Lower lobe of right lung (tissue), 2 donors: ENCODE data around the gene HBEGF. TPM values are rescaled to one million over a fixed set of nuclear protein-coding genes. Genes with fewer than 3 reads are reported as not detected.

ENCODE experiments used
- ATAC-seq, 2 donors: fragments of 200-7000 bp; cut with Tn5 transposase; one replicate each; pipeline ENCODE4 v1.9.1; 2020 to 2022; ENCODE audit warnings: mild to moderate bottlenecking in 2 of 2, moderate library complexity in 2 of 2
- DNase-seq: peaks from one replicate; pipeline ENCODE4 v3.0.0-alpha.2; 2020
- H3K27ac ChIP-seq: fragments of 200-600 bp; one replicate; pipeline ENCODE4 v1.8.0; 2022
- H3K27me3 ChIP-seq: fragments of 200-600 bp; one replicate; pipeline ENCODE4 v1.8.0; 2022; ENCODE audit warnings: low read depth
- H3K36me3 ChIP-seq: fragments of 200-600 bp; one replicate; pipeline ENCODE4 v1.8.0; 2022; ENCODE audit warnings: mild to moderate bottlenecking
- H3K4me1 ChIP-seq: fragments of 200-600 bp; one replicate; pipeline ENCODE4 v1.8.0; 2022
- H3K4me3 ChIP-seq: fragments of 200-600 bp; one replicate; pipeline ENCODE4 v1.8.0; 2022; ENCODE audit warnings: mild to moderate bottlenecking
- H3K9me3 ChIP-seq: fragments of 200-600 bp; one replicate; pipeline ENCODE4 v1.8.0; 2022
- intact Hi-C: fragments of 100-400 bp; cut with DNase I; formaldehyde crosslinking; loops from one replicate; pipeline ENCODE4 v1.11.0; 2022
- total RNA-seq: library from RNA; stranded (reverse); fragmentation: NEBNext Ultra II Directional; extraction: Animal tissue kit (Norgen Biotek cat#: 25700); gene quantifications from one replicate; pipeline ENCODE4 v1.2.1, GENCODE V29; 2021
- TF ChIP-seq, protein P1 (sequence below): fragments of 200-600 bp; IDR thresholded peaks from one replicate; pipeline ENCODE4 v1.8.0; 2022; ENCODE audit warnings: antibody characterized with exemption, mild to moderate bottlenecking
- donor health status: DM: no; HTN: yes; CAD: no; lungs with severe emphysema.

The HBEGF gene
- total RNA-seq, 1 donor from 2014 or later, result 43.2 TPM

DNA sequence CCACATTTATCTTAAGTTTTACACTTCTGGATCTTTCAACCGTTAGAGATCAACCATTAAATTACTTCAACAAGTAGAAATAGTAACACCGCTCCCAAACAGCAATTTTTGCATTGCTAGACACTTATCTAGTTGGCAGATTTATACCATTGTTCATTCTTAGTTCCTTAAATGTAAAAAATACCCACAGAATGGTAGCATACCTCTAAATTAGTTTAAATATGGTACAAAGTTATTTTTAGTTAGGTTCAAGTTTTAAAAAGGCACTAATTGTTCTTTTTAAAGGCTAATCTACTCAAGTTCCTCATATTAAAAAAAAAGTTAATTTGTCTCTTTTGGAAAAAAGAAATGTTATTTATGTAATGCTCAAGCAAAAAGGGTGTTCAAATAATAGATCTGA, 51.6 kb downstream of the HBEGF start:
- Histone ChIP-seq H3K4me1 (peaks cover 67% of the 10 kb centered on the region), H3K27me3 (no peaks in the 10 kb centered on the region), H3K9me3 (no peaks in the 10 kb centered on the region), H3K27ac (peak overlapping the region; percentile 29), H3K36me3 (peaks cover 11% of the 10 kb centered on the region), H3K4me3 (no peak overlapping the region)
- TF ChIP-seq, protein P1, sequence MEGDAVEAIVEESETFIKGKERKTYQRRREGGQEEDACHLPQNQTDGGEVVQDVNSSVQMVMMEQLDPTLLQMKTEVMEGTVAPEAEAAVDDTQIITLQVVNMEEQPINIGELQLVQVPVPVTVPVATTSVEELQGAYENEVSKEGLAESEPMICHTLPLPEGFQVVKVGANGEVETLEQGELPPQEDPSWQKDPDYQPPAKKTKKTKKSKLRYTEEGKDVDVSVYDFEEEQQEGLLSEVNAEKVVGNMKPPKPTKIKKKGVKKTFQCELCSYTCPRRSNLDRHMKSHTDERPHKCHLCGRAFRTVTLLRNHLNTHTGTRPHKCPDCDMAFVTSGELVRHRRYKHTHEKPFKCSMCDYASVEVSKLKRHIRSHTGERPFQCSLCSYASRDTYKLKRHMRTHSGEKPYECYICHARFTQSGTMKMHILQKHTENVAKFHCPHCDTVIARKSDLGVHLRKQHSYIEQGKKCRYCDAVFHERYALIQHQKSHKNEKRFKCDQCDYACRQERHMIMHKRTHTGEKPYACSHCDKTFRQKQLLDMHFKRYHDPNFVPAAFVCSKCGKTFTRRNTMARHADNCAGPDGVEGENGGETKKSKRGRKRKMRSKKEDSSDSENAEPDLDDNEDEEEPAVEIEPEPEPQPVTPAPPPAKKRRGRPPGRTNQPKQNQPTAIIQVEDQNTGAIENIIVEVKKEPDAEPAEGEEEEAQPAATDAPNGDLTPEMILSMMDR, result no peak
- no peak for DNase-seq
- ATAC-seq, result no peak
- intact Hi-C loops, result no loop called here

DNA sequence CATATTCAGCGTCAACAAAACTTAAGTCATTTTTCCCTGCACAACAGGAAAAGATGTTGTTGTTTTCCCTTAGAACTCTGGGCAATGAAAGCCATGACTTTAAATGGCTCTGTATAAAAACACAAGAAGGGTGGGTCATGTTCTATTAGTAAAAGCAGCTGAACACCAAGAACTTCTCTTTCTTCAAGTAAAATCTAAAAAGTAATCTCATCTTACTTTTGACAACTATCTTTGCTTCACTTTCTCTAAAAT, 52.6 kb downstream of the HBEGF start:
- peaks cover 3% of the 10 kb centered on the region for H3K36me3 ChIP-seq
- H3K4me1 ChIP-seq, result peaks cover 59% of the 10 kb centered on the region
- H3K9me3 ChIP-seq, result no peaks in the 10 kb centered on the region
- no peak overlapping the region for H3K4me3 ChIP-seq
- H3K27me3 ChIP-seq, result no peaks in the 10 kb centered on the region
- peak overlapping the region; percentile 19 for H3K27ac ChIP-seq
- ATAC-seq, result no peak
- TF ChIP-seq, protein P1, result no peak
- no peak for DNase-seq
- intact Hi-C loops, result no loop called here

DNA sequence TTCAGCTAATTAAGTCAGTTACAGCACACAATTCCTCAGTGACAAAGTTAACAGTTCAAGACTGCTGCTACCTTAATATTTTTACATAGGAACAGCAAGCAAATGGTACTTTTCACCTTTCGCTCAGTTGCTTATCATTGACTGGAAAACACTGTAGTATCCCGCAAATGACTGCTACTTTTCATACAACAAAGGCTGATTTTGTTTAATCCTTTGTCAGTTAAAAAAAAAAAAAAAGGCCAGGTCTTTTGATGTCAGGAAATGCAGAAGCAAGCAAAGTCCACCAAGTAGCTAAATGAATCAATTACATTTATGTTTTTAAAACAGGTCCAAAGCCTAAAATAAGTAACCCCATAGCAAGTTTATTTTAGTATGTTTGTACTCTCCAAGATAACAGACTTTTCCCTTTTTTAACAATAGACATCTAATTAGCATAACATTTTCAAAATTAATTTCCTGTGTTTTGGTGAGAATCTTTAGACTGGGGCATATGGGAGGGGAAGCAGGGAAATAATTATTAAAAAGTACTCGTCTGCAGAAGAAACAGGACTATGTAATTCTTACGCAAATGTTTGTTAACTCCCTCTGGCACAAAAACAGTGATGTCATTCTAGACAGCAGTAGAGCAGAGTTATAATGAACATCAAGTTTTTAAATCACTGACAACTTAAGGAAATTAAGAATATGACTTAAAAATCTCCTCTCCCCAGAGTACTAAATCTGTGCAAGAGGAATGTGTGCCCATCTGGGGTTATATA, 53.1 kb downstream of the HBEGF start:
- no peaks in the 10 kb centered on the region for H3K27me3 ChIP-seq
- peak overlapping the region; percentile 19 for H3K27ac ChIP-seq
- ATAC-seq, result peak in 1 of 2 donors; percentile 15
- no peaks in the 10 kb centered on the region for H3K9me3 ChIP-seq
- H3K4me3 ChIP-seq, result no peak overlapping the region
- no peaks in the 10 kb centered on the region for H3K36me3 ChIP-seq
- intact Hi-C loops, result no loop called here
- DNase-seq, result no peak
- TF ChIP-seq, protein P1, result no peak
- peaks cover 54% of the 10 kb centered on the region for H3K4me1 ChIP-seq

DNA sequence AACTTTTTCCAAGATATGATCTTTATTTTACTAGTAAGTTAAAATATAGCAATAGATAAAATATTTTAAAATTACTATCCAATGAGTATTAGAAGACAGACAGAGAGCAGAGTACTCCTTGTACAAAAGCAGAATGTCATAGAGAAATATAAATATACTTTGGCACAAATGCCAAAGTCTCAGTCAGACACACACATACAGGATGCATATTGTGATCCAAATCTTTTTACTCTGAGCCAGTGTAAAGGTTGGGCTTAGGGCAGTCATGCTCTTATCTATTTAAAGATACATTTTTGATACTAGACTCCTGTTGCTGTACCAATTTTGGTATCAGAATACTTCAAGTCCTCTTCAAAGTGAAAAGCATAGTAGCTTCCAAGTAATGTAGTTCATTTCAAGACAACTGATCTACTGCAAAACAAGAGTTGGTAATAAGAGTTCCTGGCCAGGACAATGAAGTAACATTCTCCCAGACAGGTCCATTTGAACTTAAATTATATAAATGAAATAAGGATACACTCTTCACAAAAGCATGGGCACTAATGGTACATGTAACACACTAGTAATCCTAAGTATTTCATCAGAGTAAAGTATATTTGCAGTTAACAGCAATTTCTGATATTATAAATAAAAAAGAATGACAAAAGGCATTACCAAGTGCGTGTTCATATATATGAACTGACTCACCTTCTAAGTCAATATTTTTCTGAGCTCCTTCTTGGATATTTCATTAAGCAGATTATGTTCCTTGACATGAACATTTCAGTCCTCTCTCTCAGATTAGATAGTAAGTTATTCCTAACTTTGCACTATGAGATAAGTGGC, 54.0 kb downstream of the HBEGF start:
- TF ChIP-seq, protein P1, result no peak
- no peaks in the 10 kb centered on the region for H3K27me3 ChIP-seq
- H3K4me1 ChIP-seq, result peaks cover 47% of the 10 kb centered on the region
- H3K4me3 ChIP-seq, result no peak overlapping the region
- DNase-seq (no peak), ATAC-seq (peak in 1 of 2 donors; percentile 16)
- H3K27ac ChIP-seq, result no peak overlapping the region
- no peaks in the 10 kb centered on the region for H3K9me3 ChIP-seq
- no peaks in the 10 kb centered on the region for H3K36me3 ChIP-seq
- intact Hi-C loops, result no loop called here

DNA sequence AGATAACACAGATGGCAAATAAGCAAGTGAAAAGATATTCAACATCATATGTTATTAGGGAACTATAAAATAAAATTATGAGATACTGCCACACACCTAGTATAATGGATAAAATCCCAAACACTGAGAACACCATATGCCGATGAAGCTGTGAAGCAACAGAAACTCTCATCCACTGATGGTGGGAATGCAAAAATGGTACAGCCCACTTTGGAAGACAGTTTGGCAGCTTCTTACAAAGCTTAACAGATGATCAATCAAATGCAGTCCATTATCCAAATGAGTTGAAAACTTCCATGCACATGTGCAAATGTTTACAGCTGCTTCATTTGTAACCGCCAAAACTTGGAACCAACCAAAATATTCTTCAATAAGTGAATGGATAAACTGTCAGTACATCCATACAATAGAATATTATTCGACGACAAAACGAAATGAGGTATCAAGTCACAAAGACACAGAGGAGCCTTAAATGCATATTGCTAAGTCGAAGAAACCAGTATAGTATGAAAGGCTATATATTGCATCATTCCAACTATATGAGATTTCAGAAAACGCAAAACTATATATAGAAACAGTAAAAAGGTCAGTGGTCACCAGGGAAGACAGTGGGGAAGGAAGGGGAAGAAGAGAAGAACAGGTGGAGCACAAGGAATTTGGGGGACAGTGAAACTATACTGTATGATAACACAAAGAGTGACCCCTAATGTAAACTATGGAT, 58.4 kb downstream of the HBEGF start:
- no peak for ATAC-seq
- intact Hi-C loops, result no loop called here

More for the DNA sequence above, 58.4 kb downstream of the HBEGF start:
- H3K27me3 ChIP-seq, result no peaks in the 10 kb centered on the region
- no peaks in the 10 kb centered on the region for H3K9me3 ChIP-seq
- no peak for DNase-seq
- H3K36me3 ChIP-seq, result no peaks in the 10 kb centered on the region
- peaks cover 33% of the 10 kb centered on the region for H3K4me1 ChIP-seq
- H3K27ac ChIP-seq, result no peak overlapping the region
- TF ChIP-seq, protein P1, result no peak
- H3K4me3 ChIP-seq, result no peak overlapping the region
